HEK293T (cell line): ENCODE data around the gene TLK2.
"Not testable (repeated sequence)": the region's sequence is repeated elsewhere in the genome, so short reads cannot be mapped to it uniquely, and the experiment has no call there.

Source experiments
- CTCF ChIA-PET: fragments of 350-600 bp; formaldehyde crosslinking; extraction: SDS; loops from one replicate; lab custom pipeline; 2021; ENCODE audit warnings: antibody characterized with exemption, inconsistent platforms; lab: Yijun Ruan, JAX
- POLR2A ChIA-PET: fragments of 350-600 bp; formaldehyde crosslinking; extraction: SDS; loops from one replicate; lab custom pipeline; 2020; ENCODE audit warnings: antibody characterized with exemption, inconsistent platforms; lab: Yijun Ruan, JAX
- DNase-seq: peaks from one replicate; pipeline ENCODE4 v3.0.0; 2012; ENCODE audit warnings: mixed read lengths; ENCODE audit errors: extremely low spot score
- TF ChIP-seq, protein P1 (sequence below): fragments of 450-650 bp; IDR thresholded peaks from 2 replicates; pipeline ENCODE4 v1.6.1; 2016

TLK2 gene

DNA sequence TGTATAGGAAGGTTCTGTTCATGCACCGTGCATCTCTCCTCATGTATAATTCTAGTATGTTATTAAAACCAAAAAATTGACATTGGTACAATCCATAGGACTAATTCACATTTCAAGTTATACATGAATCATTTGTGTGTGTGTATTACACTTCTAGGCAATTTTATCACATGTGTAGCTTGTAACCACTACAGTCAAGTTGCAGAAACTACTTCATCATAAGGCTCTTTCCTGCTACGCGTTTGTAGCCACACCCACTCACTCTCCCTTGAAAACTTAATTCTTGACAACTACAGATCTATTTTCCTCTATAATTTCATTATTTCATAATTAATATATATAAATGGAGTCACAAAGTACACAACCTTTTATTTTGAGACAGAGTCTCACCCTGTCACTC lies 32.4 kb downstream of the TLK2 start:
- CTCF ChIA-PET, DNase-seq, POLR2A ChIA-PET: not testable (repeated sequence)

DNA sequence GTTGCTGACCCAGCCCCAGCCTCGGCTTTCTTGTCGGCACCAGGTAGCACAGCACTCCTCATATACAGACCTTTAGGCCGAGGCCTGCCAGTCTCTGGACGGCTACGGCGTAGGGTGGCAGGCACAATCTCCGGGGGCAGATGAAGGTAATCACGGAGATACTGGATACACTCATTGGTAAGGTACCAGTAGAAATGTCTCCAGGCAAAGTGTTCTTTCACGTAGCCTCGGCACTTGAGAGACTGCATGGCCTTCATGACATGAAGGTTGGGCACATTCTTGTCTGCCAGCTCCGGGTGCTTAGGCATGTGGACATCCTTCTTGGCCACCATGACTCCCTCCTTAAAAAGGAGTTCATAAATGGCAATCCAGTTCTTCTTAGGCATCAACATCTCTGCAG lies 37.8 kb downstream of the TLK2 start:
- DNase-seq, POLR2A ChIA-PET, CTCF ChIA-PET: not testable (repeated sequence)

DNA sequence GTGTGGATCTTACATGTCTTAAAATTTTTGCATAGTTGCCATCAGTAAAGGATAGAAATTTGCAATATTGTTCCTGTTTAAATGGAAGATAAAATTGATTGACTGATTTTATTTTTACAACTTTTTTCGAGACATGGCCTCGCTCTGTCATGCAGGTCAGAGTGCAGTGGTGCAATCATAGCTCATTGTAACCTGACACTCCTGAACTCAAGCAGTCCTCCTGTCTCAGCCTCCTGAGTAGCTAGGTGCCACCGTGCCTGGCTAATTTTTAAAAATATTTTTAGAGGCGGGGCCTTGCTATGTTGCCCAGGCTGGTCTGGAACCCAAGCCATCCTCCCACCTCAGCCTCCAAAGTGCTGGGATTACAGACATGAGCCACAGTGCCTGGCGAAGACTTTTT lies 42.7 kb downstream of the TLK2 start:
- TF ChIP-seq, protein P1, sequence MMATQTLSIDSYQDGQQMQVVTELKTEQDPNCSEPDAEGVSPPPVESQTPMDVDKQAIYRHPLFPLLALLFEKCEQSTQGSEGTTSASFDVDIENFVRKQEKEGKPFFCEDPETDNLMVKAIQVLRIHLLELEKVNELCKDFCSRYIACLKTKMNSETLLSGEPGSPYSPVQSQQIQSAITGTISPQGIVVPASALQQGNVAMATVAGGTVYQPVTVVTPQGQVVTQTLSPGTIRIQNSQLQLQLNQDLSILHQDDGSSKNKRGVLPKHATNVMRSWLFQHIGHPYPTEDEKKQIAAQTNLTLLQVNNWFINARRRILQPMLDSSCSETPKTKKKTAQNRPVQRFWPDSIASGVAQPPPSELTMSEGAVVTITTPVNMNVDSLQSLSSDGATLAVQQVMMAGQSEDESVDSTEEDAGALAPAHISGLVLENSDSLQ, result peak; percentile 77
- CTCF ChIA-PET, DNase-seq, POLR2A ChIA-PET: not testable (repeated sequence)

DNA sequence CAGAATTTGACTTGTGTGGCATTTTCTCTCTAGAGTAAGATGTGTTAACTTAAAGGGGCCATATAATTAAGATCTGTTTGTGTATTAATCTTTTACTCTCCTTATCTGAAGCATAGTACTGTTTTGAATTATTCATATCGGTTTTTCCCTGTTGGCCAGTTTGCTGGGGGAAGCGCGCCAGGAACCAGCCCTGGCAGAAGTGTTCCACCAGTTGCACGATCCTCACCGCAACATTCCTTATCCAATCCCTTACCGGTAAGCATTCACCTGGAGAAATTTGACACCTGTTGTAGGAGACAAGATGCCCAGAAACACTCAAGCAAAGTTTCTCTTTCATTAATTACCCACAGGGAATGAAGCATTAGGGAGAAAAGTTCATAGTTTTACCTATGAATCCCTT lies 45.5 kb downstream of the TLK2 start:
- POLR2A ChIA-PET, DNase-seq: not testable (repeated sequence)

DNA sequence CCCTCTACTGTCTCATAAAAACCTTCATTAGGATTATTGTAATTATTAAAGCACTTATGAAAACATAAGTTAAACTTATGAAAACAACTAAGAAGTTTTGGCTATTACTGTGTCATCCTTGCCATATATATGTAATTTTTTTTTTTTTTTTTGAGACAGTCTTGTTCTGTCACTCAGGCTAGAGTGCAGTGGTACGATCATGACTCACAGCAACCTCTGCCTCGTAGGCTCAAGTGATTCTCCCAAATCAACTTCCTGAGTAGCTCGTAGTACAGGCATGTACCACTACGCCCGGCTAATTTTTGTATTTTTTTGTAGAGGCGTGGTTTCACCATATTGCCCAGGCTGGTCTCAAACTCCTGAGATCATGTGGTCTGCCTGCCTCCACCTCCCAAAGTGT lies 46.7 kb downstream of the TLK2 start:
- CTCF ChIA-PET, POLR2A ChIA-PET, DNase-seq: not testable (repeated sequence)

More for the DNA sequence above, 45.5 kb downstream of the TLK2 start:
- CTCF ChIA-PET, result not testable (repeated sequence)

DNA sequence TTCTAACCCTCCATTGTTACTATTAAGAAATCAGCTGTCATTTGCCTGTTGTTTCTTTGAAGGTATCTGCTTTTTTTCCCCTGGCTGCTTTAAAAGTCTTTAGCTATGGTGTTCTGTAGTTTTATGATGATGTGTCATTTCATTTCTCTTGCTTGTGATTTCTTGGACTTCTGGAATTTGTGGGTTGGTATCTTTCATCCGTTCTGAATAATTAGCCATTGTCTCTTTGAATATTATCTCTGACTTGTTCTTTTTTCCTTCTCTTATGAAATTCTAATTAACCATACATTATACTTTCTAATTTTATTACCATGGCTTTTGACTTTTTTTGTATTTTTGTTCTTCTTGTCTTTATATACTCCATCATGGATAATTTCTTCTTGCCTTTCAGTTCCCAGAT lies 52.3 kb downstream of the TLK2 start:
- POLR2A ChIA-PET, DNase-seq, CTCF ChIA-PET: not testable (repeated sequence)

DNA sequence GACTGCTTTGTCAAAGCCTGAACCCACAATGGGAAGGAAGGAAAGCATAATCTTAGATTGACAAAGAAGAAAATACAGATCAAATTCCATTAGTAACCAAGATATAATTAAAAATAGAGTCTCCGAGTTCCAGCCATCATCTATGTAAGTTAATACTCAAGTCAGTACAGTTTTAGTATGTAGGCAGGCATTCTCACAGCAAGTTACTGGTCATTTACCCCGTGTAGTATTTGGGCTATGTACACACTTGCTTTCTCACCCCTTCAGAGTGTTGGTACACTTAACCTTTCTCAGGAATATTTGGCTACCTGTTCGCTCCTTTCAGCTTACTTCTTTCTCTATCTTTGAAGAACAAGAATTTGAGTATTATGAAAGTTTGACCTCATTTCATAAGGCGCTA lies 57.9 kb downstream of the TLK2 start:
- DNase-seq, POLR2A ChIA-PET: not testable (repeated sequence)

DNA sequence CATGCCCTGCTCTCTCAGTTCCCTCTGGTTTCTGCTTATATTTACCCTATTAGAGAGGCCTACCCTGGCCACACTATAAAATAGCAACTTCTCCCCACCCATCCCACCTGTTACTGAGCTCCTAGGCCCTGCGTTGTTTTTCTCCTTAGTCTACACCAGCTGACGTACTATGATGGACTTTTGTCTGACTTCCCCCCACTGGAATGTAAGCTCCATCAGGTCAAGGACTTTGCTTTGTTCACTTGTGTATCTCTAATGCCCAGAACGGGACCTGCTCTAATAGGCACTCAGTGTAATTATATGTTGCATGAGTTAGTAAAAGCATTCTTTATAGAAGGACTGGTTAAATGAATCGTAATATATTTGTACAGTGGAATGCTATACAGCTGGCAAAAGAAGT lies 62.4 kb downstream of the TLK2 start:
- DNase-seq, CTCF ChIA-PET, POLR2A ChIA-PET: not testable (repeated sequence)

More for the DNA sequence above, 57.9 kb downstream of the TLK2 start:
- CTCF ChIA-PET, result not testable (repeated sequence)

DNA sequence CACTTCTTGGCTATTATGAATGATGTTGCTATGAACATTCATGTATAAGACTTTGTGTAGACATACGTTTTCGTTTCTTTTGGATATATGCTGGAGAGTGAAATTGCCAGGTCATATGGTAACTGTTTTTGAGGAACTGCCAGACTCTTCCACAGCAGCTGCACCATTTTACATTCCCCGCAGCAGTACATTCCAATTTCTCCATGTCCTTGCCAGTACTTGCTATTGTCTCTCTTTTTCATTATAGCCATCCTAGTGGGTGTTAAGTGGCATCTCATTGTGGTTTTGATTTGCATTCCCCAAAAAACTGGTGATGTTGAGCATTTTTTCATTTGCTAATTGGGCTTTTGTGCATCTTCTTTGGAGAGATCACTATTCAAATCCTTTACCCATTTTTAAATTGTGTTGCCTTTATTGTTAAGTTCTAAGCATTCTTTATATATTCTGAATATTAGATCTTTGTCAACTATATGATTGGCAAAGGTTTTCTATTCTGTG lies 64.7 kb downstream of the TLK2 start:
- POLR2A ChIA-PET, CTCF ChIA-PET: not testable (repeated sequence)

DNA sequence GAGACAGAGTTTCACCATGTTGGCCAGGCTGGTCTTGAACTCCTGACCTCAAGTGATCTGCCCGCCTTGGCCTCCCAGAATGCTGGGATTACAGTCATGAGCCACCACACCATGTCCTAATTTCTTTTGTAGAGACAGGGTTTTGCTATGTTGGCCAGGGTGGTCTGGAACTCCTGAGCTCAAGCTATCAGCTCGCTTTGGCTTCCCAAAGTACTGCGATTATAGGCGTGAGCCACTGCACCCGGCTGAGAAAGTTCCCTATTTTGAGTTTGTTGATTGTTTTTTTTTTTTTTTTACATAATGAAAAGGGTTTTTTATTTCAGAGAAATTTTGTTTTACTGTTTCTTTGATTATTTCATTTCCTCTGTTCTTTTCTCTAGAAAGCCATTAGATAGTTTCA lies 67.4 kb downstream of the TLK2 start:
- POLR2A ChIA-PET, DNase-seq, CTCF ChIA-PET: not testable (repeated sequence)

More for the DNA sequence above, 64.7 kb downstream of the TLK2 start:
- DNase-seq, result not testable (repeated sequence)

DNA sequence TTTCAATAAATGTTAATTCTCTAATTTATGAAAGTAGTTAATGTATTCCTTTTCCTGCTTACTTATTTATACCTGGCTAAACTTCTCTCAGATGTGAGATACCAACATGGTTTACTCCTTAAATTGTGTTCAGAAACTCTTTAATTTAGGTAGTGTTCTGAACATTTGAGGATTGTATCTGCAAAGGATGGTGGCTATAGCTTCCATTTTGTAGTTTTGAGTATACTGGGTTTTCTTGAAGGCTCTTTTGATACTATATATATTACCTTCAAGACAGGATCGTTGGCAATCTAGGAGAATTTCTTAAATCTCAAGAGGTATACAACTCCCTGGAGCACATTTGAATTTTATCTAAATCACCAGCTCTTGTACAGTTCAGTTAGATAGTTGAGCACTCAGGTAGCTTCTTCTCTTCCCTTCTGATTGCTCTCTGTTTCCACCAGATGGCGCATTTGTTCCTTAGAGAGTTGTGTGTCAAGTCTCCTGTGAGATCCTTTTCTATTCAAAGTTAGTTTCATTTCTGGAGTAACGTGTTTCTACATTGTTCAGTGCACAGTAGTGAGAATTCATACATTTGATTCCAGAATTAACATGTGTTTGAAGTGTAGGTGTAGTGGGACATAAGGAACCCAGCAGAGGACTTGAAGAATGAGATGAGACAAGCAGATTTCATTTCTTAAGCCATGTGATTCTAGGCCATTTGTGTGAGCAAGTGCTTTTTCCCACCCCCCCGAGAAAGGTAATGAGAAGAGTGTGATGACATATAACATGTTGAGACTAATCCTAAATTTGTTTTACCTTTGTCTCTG lies 74.4 kb downstream of the TLK2 start:
- CTCF ChIA-PET, result interaction anchor here (0.6 to 1.1 kb wide), 6 partner anchors 19 to 208 kb away, joined by 3 to 7 read pairs (median 4); no protein-coding TSS in a partner anchor
- DNase-seq, POLR2A ChIA-PET: not testable (repeated sequence)

DNA sequence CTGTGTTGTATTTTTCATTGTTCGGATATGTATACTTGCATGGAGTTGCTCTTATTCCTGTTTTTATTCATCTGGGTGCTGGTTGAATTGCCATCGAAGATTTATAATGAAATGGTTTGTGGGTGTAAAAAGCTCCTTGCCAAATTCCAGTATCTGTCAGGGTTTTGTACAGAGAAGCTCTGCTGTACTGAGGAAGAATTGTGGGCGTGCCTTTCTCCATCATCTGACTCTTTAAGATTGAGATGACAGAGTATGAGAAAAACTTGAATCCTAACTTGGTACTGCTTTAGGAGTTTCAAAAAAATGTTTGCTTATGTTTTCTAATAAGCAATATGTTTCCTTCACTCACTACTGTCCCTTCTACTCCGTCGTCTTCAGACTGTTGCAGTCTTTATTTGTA lies 78.9 kb downstream of the TLK2 start:
- POLR2A ChIA-PET, CTCF ChIA-PET, DNase-seq: not testable (repeated sequence)

DNA sequence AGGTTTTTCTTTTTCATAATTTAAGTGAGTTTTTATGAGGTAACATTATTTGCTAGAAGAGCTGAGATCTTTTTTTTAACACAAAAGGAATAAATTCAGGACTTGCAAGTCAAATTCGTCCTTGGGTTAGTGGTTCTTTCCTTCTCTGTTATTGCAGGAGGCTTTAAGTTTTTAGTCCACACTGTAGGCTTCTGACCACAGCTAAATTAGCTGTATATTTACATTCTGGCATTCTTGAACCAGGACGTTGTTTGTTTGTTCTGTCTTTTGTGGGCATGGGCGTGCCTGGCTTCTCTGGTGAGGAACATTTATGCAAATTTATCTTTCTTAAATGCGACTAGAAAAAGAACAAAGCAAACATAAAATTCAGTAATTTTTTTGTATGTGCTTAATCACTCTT lies 80.3 kb downstream of the TLK2 start:
- POLR2A ChIA-PET, result not testable (repeated sequence)

DNA sequence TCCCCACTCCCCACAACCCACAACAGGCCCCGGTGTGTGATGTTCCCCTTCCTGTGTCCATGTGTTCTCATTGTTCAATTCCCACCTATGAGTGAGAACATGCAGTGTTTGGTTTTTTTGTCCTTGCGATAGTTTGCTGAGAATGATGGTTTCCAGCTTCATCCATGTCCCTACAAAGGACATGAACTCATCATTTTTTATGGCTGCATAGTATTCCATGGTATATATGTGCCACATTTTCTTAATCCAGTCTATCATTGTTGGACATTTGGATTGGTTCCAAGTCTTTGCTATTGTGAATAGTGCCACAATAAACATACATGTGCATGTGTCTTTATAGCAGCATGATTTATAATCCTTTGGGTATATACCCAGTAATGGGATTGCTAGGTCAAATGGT lies 82.3 kb downstream of the TLK2 start:
- POLR2A ChIA-PET, CTCF ChIA-PET, DNase-seq: not testable (repeated sequence)

More for the DNA sequence above, 80.3 kb downstream of the TLK2 start:
- DNase-seq, result not testable (repeated sequence)
- CTCF ChIA-PET, result interaction anchor here (0.7 kb wide), 1 partner anchor 24 kb away, joined by 7 read pairs; no protein-coding TSS in a partner anchor
